HS-27A (cell line): ENCODE measurements around the gene GGA1.
A peak's percentile ranks its signal among the peaks of the same experiment; 100 is the strongest.
"Not testable (repeated sequence)": the region's sequence is repeated elsewhere in the genome, so short reads cannot be mapped to it uniquely, and the experiment has no call there.

Source experiments
- DNase-seq: peaks from one replicate; pipeline ENCODE4 v3.0.0-alpha.2; 2012; ENCODE audit warnings: low read depth, missing footprints

GGA1 gene

DNA sequence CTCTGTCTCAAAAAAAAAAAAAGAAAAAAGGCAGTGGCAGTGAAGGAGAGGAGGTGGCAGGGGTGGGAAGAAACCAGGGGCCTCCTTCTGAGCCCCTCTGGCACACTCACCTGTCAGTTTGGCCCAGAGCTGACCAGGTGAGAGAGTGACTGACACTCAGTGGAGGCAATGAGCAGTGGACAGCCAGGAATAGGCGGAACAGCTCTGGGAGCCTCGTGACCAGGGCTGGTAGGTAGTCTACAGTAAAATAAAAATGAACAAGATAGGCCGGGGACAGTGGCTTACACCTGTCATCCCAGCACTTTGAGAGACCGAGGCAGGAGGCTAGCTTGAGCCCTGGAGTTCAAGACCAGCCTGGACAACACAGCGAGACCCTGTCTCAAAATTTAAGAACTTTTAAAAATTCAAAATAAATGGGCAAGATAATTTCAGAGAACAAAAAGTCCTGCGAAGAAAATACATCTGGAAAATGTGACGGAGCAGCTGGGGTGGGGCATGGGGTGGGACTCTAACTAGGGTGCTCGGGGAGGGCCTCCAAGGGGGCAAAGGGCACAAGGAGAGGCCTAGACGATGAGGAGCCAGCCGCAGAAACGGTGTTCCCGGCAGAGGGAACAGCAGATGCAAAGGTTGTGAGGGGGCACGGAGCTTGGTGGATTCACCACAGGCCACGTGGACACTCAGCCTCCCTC, 46.1 kb downstream of the GGA1 start:
- DNase-seq: no peak

DNA sequence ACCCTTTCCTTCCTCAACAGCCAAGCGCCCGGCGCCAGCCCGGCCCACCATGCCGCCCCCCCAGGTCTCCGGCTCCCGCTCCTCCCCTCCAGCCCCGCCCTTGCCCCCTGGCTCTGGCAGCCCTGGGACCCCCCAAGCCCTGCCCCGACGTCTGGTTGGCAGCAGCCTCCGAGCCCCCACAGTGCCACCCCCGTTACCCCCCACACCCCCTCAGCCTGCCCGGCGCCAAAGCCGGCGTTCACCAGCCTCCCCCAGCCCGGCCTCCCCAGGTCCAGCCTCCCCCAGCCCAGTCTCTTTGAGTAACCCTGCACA, 46.6 kb downstream of the GGA1 start:
- DNase-seq: no peak

DNA sequence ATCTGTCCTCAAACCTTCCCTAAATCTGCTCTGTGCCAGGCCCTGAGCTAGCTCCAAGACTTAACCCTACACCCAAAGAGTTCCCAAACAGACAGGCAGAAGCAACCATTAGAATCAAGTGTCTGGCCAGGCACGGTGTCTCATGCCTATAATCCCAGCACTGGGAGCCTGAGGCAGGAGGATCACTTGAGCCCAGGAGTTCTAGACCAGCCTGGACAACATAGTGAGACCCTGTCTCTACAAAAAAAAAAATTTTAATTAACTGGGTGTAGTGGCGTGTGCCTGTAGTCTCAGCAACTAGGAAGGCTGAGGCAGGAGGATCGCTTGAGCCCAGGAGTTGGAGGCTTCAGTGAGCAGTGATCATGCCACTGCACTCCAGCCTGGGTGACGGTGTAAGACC, 47.9 kb downstream of the GGA1 start:
- not testable (repeated sequence) for DNase-seq

DNA sequence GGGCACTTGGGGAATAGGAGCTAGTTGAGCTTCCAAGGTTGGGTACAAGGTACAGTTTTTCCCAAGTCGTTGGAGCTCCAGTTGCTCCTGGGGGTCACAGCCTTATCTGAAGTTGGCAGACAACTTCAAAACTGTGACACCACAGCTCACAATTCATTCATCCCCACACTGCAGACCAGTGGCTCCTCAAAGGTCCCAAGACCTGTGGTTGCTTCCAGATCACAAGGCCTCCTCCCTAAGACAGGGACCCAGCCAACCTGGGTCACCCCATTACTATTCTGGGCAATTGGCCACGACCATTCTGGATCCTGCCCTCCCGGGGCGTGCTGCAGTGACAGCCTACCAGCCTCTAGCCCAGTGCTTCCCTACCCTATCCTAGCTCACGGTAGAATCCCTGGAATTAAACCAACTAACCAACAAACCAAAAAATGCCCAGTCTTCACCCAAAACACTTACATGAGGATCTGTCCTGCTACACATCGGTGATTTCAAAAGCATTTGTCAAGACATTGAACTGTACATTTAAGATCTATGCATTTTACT, 49.0 kb downstream of the GGA1 start:
- DNase-seq: no peak

DNA sequence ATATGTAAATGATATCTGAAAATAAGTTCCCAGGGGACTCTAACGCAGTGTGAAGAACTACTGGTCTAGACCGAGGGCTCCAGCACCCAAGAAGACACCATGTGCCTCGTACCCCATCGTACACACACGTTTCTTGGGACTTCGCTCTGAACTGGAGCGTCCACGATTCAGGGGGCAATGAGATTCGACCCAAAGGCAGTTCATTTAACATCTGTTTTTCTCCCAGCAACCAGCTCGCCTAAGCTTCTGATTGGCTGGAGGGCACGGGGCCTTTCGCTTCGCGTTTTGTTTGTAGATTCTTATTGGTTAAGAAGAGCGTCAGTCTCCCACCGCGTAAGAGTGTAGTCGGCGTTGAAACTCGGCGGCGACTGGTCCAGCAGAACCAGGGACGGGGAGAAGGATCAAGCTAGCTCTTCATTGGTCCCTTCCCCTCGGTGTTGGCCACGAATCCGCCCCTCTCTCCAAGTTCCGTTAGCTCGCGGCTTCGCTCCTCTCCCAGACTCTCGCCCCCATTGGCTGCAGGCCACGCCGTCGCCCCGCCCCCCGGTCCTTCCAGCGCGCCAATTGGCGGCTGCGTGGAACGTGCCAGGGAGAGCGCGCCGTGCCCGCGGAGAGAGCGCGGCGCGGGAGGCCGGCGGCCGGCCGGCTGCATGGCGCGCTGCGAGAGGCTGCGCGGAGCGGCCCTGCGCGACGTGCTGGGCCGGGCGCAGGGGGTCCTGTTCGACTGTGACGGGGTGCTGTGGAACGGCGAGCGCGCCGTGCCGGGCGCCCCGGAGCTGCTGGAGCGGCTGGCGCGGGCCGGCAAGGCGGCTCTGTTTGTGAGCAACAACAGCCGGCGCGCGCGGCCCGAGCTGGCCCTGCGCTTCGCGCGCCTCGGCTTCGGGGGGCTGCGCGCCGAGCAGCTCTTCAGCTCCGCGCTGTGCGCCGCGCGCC, 49.8 kb downstream of the GGA1 start, which contains the start of gene PDXP:
Gene PDXP (plus strand): TSS at position 591 of the 933 bp plus-strand sequence. CDS start 60 bp downstream, at position 651.
- DNase-seq: peak; percentile 99

DNA sequence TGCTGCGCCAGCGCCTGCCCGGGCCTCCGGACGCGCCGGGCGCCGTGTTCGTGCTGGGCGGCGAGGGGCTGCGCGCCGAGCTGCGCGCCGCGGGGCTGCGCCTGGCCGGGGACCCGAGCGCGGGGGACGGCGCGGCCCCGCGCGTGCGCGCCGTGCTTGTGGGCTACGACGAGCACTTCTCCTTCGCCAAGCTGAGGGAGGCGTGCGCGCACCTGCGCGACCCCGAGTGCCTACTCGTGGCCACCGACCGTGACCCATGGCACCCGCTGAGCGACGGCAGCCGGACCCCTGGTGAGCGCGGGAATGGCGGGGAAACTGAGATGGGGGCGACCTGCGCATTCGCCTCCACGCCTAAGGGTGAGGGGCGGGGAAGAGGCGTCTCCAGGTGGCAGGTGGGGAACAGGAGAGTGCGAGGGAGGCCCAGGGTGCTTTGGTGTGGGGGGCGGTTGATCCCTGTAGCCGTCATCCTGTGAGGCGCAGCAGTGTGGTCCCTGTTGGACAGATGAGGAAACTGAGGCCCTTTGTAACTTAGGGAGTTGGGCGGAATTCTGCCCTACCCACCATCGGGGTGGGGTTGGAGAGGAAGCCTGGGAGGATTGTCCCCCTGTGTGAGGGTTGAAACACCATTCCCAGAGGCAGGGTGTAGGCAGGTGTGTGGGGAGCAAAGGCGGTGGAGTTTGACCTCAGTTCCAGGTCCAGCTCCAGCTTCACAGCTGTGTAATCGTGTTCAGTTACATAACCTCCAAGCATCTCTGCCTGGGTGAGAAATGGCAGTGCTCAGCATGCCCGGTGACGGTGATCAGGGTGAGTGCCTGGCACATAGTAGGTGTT, 50.6 kb downstream of the GGA1 start:
- no peak for DNase-seq

DNA sequence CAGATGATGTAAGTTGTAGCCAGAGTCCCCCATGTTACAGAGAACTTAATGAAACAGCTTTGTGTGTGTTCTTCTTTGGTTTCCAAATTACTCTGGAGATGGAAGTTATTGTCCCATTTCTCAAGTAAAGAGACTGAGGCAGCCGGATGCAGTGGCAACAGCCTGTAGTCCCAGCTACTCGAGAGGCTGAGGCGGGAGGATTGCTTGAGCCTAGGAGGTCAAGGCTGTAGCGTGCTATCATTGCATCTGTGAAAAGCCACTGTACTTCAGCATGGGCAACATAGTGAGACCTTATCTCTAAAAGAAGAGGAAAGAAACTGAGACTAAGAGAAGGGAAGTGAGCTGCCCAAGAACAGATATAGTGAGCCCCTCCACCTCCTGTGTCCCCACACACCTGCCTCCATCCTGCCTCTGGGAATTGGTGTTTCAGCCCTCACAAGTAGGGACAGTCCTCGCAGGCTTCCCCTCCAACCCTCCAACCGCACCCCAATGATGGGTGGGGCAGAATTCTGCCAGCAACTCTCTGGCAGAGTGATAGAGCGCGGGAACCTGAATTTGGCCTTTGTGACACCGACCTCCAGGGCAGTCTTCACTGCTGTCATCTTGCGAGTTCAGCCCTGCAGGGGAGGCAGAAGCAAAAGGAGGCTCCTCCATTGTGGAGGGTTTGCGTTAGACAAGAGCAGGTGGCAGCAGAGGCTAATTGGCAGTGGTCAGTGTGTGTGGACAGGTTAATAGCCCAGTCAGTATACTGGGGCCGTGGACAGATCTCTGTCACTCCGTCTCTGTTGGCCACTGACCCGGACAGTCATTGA, 51.5 kb downstream of the GGA1 start:
- no peak for DNase-seq

DNA sequence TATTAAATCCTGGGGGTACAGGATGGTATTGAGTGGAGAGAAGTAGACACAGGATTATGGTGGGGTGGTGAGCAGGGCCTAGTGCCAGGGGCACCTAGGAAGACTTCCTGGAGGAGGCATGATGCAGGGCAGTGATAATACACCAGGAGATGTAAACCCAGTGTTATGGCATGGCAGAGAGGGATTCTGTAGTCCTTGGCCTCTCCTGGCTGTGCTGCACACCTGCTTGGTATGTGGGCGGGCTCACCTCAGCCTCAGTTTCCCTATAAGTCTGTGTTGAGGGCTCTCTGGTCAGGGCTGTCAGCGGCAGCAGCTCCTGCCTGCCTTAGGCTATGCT, 52.0 kb downstream of the GGA1 start:
- no peak for DNase-seq

DNA sequence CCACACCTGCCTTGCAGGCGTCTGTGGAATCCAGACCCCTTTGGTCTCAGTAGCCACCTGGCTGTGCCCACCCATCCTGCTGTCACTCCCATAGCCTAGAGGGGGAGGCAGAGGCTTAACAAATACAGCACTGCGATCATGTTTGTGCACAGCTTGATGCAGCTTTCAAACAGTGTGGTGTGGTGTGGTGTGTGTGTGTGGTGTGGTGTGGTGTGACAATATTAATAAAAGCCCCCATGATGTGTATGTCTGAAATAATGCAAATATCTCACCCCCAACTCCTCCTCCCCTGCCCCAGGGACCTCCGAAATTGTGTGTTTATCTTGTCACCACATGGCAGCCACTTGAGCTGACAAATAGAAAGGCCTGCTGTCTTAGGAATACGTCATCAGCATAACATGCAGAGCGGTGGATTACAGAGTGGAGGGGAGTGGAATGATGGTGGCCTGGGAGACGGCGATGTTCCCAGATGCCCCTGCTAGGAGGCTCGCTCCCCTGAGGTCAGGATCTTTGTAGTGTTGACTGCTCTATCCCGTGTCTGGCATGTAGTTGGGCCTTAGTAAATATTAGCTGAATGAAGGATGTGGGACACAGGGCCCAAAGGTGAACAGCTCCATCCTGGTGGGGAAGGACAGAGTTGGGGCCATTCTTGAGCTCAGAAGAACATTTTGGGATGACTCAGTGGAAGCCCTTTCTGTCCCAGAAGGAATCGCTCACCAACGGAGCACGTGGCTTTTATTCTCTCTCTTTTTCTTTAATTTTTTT, 52.7 kb downstream of the GGA1 start:
- no peak for DNase-seq

DNA sequence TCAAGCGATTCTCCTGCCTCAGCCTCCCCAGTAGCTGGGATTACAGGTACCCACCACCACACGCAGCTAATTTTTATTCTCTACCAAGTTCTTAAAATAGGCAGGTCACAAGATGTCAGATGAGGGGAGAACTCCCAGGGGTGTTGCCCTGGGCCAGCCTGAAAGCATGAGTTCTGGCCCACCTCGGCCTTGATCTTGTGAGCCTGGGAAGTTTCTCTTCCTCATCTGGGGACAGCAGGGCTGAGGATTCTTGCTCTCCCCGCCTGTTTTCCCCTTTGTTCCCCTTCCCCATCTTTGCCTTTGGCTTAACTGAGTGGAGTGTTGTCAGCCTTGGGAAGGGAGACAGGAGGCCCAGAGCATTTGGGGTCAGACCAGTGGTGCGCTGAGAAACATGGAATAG, 53.4 kb downstream of the GGA1 start:
- DNase-seq: no peak

DNA sequence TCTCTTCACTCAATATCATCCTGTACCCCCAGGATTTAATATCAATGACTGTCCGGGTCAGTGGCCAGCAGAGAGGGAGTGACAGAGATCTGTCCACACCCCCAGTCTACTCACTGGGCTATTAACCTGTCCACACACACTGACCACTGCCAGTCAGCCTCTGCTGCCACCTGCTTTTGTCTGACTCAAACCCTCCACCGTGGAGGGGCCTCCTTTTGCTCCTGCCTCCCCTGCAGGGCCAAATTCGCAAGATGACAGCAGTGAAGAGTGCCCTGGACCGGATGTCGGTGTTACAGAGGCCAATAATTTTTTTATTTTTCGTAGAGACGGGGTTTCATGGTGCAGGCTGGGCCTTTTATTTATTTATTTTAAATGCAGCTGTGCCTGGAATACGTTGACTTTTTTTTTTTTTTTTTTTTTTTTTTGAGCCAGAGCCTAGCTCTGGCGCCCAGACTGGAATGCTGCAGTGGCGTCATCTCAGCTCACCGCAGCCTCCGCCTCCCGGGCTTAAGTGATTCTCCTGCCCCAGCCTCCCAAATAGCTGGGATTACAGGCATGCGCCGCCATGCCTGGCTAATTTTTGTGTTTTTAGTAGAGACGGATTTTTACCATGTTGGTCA, 55.0 kb downstream of the GGA1 start:
- DNase-seq: no peak

DNA sequence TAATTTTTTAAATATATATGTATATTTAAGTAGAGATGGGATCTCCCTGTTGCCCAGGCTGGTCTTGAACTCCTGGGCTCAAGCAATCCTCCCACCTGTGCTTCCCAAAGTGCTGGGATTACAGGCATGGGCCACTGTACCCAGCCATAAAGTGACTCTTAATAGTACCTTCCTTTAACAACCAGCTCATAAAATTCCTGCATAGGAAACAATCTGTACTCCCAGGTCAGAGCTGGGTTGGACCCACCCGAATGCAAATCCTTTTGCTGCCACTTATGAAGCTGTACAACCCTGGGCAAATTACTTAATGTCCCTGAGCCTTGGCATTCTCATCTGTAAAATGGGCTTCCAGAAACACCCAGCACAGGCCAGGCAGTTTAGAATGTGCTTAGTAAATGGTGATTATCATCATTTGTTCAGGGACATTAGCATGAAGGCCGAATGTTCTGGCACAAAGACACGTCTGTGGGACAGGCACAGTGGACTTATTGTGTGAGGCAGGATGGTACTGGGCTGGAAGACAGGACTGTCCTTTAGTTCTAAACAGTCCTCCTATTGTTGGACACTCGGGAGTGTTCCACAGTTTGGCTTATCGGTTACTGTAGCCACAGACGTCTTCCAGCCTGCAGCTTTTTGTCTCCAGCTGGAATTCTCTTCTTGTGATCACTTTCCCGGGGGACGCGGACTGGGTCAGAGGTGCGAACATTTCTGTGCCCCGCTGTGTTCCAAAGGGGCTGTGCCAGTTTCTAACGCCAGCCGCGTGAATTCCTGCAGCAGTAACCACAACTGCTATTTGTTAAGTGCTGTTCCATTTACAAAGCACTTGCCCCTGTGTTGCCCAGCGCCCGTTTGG, 55.8 kb downstream of the GGA1 start:
- DNase-seq: no peak

DNA sequence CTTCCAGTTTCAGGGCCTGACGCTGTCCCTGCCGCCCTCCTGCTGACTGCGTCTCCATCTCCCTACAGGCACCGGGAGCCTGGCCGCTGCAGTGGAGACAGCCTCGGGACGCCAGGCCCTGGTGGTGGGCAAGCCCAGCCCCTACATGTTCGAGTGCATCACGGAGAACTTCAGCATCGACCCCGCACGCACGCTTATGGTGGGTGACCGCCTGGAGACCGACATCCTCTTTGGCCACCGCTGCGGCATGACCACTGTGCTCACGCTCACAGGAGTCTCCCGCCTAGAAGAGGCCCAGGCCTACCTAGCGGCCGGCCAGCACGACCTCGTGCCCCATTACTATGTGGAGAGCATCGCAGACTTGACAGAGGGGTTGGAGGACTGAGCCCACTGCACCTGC, 56.9 kb downstream of the GGA1 start:
- DNase-seq: no peak

DNA sequence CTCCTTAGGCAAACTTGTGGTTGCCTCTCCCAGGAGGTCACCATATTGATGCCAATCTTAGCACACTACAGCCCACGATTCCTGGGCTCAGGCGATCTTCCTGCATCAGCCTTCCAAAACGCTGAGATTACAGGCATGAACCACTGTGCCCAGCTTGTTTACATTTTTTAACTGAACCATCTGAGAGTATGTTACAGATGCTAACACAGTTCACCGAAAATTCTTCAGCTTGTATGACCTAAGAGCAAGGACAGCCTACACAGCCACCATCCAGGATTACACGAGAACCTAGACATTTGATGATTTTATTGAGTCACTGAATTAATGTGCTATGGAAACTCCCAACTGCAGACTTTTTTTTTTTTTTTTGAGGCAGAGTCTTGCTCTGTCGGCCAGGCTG, 61.0 kb downstream of the GGA1 start:
- DNase-seq: no peak

DNA sequence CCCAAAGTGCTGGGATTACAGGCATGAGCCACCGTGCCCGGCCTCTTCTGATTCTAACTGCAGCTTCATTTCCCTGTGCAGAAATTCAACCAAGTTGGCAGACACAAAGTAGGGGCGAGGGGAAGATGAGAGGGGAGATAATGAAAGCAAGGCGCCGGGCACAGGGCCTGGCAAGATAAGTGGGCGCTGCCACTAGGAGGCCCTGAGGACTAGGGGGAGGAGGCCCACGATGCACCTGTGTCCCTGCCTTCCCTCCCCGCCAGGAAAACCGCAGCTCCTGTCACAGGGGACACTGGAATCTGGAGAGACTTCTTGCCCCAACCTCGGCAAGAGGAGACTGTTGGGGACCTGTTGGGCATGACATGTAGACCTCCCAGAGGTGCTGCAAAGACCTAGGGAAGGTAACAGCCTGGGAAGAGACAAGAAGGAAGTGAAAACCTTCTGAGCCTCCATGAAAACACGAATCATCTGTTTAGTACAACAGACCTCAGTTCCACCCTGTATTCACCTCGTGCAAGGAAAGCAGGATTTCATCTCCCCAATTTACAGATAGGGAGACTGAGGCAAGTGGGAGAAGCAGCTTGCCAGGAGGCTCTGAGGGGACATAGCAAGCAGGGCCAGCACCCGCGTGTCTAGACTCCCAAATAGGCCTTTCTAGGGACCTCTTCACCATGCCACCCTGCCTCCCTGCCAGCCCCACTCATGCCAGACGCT, 63.7 kb downstream of the GGA1 start:
- DNase-seq: no peak

DNA sequence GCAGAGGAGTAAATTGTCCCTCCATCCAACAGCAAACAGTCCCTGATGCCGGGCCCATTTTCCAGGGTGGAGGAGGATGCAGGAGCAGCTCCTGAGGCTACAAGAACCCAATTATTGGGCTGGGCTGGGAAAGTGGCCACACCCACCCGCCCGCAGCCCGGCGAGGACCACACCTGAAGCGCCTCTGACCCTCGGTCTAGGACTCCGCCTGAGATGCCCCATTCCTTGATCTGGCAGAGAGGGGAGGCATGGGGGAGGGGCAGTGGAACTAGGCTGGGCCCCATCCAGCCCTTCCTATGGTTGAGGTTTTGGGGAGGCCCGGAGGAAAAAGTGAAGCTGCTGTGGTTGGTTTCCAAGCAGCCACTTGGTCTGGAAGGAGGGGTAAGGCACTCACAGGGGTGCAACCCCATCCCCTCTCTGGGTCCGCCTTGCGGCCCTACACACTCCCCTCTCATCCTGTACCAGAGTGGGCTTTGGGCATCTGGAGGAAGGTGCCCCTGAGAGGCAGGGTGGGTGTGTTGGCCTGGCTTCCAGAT, 64.4 kb downstream of the GGA1 start:
- DNase-seq: no peak

DNA sequence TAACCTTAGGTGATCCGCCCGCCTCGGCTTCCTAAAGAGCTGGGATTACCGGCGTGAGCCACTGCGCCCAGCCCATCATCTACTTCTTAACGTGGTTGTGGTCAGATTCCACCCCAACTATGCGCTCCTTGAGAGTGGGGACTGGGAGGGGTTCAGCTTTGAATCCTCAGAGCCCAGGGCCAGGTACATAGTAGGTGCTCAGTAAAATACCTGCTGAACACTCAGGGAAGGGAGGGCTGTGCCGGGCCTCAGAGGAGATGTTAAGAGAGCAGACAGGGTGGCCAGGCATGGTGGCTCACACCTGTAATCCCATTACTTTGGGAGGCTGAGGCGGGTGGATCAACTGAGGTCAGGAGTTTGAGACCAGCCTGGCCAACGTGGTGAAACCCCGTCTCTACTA, 65.6 kb downstream of the GGA1 start:
- DNase-seq: no peak
